Activated CD4-positive, alpha-beta T cell treated with anti-CD3 and anti-CD28 coated beads, Interleukin-10, Interleukin-2, amounts not matched to agents 100 ng/mL and 50 ng/mL, durations not matched to agents 16 hours and 8 hours (primary cell): Measurements from ENCODE around the gene ADAM8.
"Not testable (repeated sequence)": the region's sequence is repeated elsewhere in the genome, so short reads cannot be mapped to it uniquely, and the experiment has no call there.

ENCODE experiments used
- DNase-seq: peaks from one replicate; pipeline ENCODE4 v3.0.0-alpha.2; 2020

Gene ADAM8

GRCh38 chr10:133229265-133230043, 47.2 kb downstream of the ADAM8 start:
- no peak for DNase-seq

- DNase-seq, result no peak
These were observed 49.4 kb downstream of the ADAM8 start for GRCh38 chr10:133227256-133227655.

GRCh38 chr10:133226251-133226808, 50.3 kb downstream of the ADAM8 start:
- peak; percentile 49 for DNase-seq

GRCh38 chr10:133225707-133226191, 50.9 kb downstream of the ADAM8 start:
- peak; percentile 74 for DNase-seq

GRCh38 chr10:133224756-133225372, 51.8 kb downstream of the ADAM8 start:
- DNase-seq, result no peak

- no peak for DNase-seq
These were observed 52.6 kb downstream of the ADAM8 start for GRCh38 chr10:133224076-133224475.

- not testable (repeated sequence) for DNase-seq
These were observed 54.9 kb downstream of the ADAM8 start for GRCh38 chr10:133221756-133222155.

GRCh38 chr10:133221331-133221730, 55.3 kb downstream of the ADAM8 start:
- no peak for DNase-seq

- no peak for DNase-seq
These were observed 56.9 kb downstream of the ADAM8 start for GRCh38 chr10:133219782-133220181.

GRCh38 chr10:133218891-133219290, 57.8 kb downstream of the ADAM8 start:
- DNase-seq, result no peak

- DNase-seq, result no peak
These were observed 58.7 kb downstream of the ADAM8 start for GRCh38 chr10:133217800-133218589.

- no peak for DNase-seq
These were observed 59.9 kb downstream of the ADAM8 start for GRCh38 chr10:133216776-133217175.

GRCh38 chr10:133215586-133215985, 61.1 kb downstream of the ADAM8 start:
- DNase-seq, result no peak

GRCh38 chr10:133214468-133215410, 61.9 kb downstream of the ADAM8 start:
- no peak for DNase-seq

GRCh38 chr10:133213641-133214467, 62.8 kb downstream of the ADAM8 start:
- no peak for DNase-seq

GRCh38 chr10:133212853-133213494, 63.7 kb downstream of the ADAM8 start:
- DNase-seq, result no peak
